Lower leg skin (tissue), 3 donors: ENCODE results near the gene ZNF280B.

Experiments used
- CTCF ChIP-seq, 3 donors: fragments of 450-650 bp; IDR thresholded peaks; one replicate each; pipeline ENCODE4 v1.5.1; 2016; ENCODE audit warnings: antibody characterized with exemption in 3 of 3, mild to moderate bottlenecking in 3 of 3, moderate library complexity in 2 of 3
- POLR2A ChIP-seq, 2 donors: fragments of 450-650 bp; IDR thresholded peaks; one replicate each; pipeline ENCODE4 v1.6.1; 2016 to 2017; ENCODE audit warnings: antibody characterized with exemption in 2 of 2, mild to moderate bottlenecking in 1 of 2, moderate library complexity in 1 of 2

DNA sequence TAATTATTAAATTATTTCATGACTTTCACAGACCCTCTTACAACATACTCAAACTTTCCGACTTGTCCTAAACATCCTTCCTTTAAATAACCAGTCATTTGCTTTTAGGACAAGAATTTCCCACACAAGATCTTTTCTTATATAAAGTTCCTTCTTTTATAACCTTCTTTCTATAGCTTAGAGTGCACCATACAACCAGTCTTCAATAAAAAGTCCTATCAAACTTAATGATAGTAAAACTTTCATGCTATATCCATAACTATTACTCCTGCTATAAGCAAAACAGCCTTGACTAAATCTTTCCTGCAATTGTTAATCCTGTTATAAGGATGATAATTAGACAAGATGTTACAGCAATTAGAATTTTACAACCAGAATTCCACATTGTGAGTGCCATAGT, 47.4 kb downstream of the ZNF280B start:
- TF ChIP-seq CTCF (IDR thresholded peaks at IDR 0.05) (no peak), POLR2A (IDR thresholded peaks at IDR 0.05) (no peak)
